Mesodermal cell (in vitro differentiated cells): ENCODE measurements around the gene ROR2.

ENCODE experiments used
- H3K27ac ChIP-seq: 2 replicates; pipeline ENCODE4 v1.7.0; 2013; ENCODE audit warnings: mild to moderate bottlenecking, low read depth, low read length, moderate library complexity; ENCODE audit not compliant: severe bottlenecking
- H3K36me3 ChIP-seq: 2 replicates; pipeline ENCODE4 v1.7.1; 2013; ENCODE audit warnings: mild to moderate bottlenecking, low read length, moderate library complexity; ENCODE audit not compliant: control insufficient read depth, insufficient read depth
- H3K4me1 ChIP-seq: one replicate; pipeline ENCODE4 v1.7.1; 2013; ENCODE audit warnings: mild to moderate bottlenecking, low read length; ENCODE audit not compliant: insufficient read depth, control insufficient read depth, poor library complexity, severe bottlenecking
- H3K4me3 ChIP-seq: 2 replicates; pipeline ENCODE4 v1.7.0; 2013; ENCODE audit warnings: low read length, control low read depth, mild to moderate bottlenecking; ENCODE audit not compliant: insufficient read depth, poor library complexity, severe bottlenecking; ENCODE audit errors: extremely low read depth
- H3K9me3 ChIP-seq: 2 replicates; pipeline ENCODE4 v1.7.1; 2013; ENCODE audit warnings: mild to moderate bottlenecking, low read length, moderate library complexity; ENCODE audit not compliant: control insufficient read depth
- WGBS, 2 experiments: methylation state at CpG; one replicate each; pipeline ENCODE4 v1.1.5; 2013; ENCODE audit warnings: missing lambda C conversion rate in 2 of 2; ENCODE audit not compliant: insufficient coverage in 2 of 2; 5-methylcytosine and 5-hydroxymethylcytosine counted together

ROR2 gene

GRCh38 chr9:91972076-91972626, 22.1 kb upstream of the ROR2 start:
- Histone ChIP-seq H3K36me3 (no peaks in the 10 kb centered on the region), H3K4me1 (peaks cover 4% of the 10 kb centered on the region), H3K4me3 (no peak overlapping the region), H3K27ac (peak overlapping the region; percentile 36), H3K9me3 (no peaks in the 10 kb centered on the region)
- 90% methylated on average over 3 of the region's 4 CpGs; no CpG with 5 or more reads in 1 of the 2 experiments for WGBS, 2 experiments

GRCh38 chr9:91967259-91967658, 17.2 kb upstream of the ROR2 start:
- Histone ChIP-seq H3K9me3 (peaks cover 12% of the 10 kb centered on the region), H3K27ac (no peak overlapping the region), H3K4me1 (no peaks in the 10 kb centered on the region), H3K4me3 (no peak overlapping the region), H3K36me3 (no peaks in the 10 kb centered on the region)
- WGBS, 2 experiments = no CpG with 5 or more reads among the region's 3 CpGs

- 94 to 100% methylated on average over 2 of the region's 2 CpGs for WGBS, 2 experiments
- peaks cover 12% of the 10 kb centered on the region for H3K9me3 ChIP-seq
- no peak overlapping the region for H3K4me3 ChIP-seq
- no peak overlapping the region for H3K27ac ChIP-seq
- H3K36me3 ChIP-seq = no peaks in the 10 kb centered on the region
- no peaks in the 10 kb centered on the region for H3K4me1 ChIP-seq
These were observed 16.5 kb upstream of the ROR2 start for GRCh38 chr9:91966503-91966902.

GRCh38 chr9:91963711-91964240, 13.7 kb upstream of the ROR2 start:
- no peaks in the 10 kb centered on the region for H3K4me1 ChIP-seq
- no peak overlapping the region for H3K4me3 ChIP-seq
- H3K27ac ChIP-seq = no peak overlapping the region
- no peaks in the 10 kb centered on the region for H3K36me3 ChIP-seq
- H3K9me3 ChIP-seq = peaks cover 12% of the 10 kb centered on the region
- 54 to 66% methylated on average over 2 of the region's 2 CpGs for WGBS, 2 experiments

GRCh38 chr9:91960367-91960766, 10.3 kb upstream of the ROR2 start:
- Histone ChIP-seq H3K36me3 (no peaks in the 10 kb centered on the region), H3K4me3 (no peak overlapping the region)
- no CpG with 5 or more reads among the region's 1 CpG for WGBS, 2 experiments

GRCh38 chr9:91958174-91958573, 8.1 kb upstream of the ROR2 start:
- Histone ChIP-seq H3K4me3 (no peak overlapping the region), H3K36me3 (no peaks in the 10 kb centered on the region), H3K4me1 (no peaks in the 10 kb centered on the region), H3K27ac (no peak overlapping the region), H3K9me3 (peaks cover 2% of the 10 kb centered on the region)
- 85 to 94% methylated on average over 2 to 4 of the region's 5 CpGs for WGBS, 2 experiments

More at GRCh38 chr9:91960367-91960766, 10.3 kb upstream of the ROR2 start:
- peaks cover 12% of the 10 kb centered on the region for H3K9me3 ChIP-seq
- no peaks in the 10 kb centered on the region for H3K4me1 ChIP-seq
- no peak overlapping the region for H3K27ac ChIP-seq

GRCh38 chr9:91954841-91955471, 4.9 kb upstream of the ROR2 start:
- Histone ChIP-seq H3K4me1 (peaks cover 7% of the 10 kb centered on the region), H3K36me3 (no peaks in the 10 kb centered on the region), H3K4me3 (no peak overlapping the region), H3K9me3 (no peaks in the 10 kb centered on the region), H3K27ac (no peak overlapping the region)
- WGBS, 2 experiments = 15 to 22% methylated on average over 4 to 5 of the region's 6 CpGs

GRCh38 chr9:91953718-91954117, 3.7 kb upstream of the ROR2 start:
- 90% methylated on average over 3 to 4 of the region's 6 CpGs for WGBS, 2 experiments
- Histone ChIP-seq H3K27ac (no peak overlapping the region), H3K4me3 (no peak overlapping the region), H3K36me3 (no peaks in the 10 kb centered on the region), H3K9me3 (no peaks in the 10 kb centered on the region), H3K4me1 (peaks cover 7% of the 10 kb centered on the region)

GRCh38 chr9:91951944-91952520, 2.0 kb upstream of the ROR2 start:
- Histone ChIP-seq H3K4me3 (no peak overlapping the region), H3K36me3 (no peaks in the 10 kb centered on the region), H3K4me1 (peaks cover 7% of the 10 kb centered on the region), H3K27ac (no peak overlapping the region), H3K9me3 (no peaks in the 10 kb centered on the region)
- WGBS, 2 experiments = 95 to 96% methylated on average over 6 of the region's 6 CpGs

- peak overlapping the region; percentile 57 for H3K4me3 ChIP-seq
- no peaks in the 10 kb centered on the region for H3K9me3 ChIP-seq
- 0% methylated on average over 41 to 58 of the region's 61 CpGs for WGBS, 2 experiments
- peaks cover 28% of the 10 kb centered on the region for H3K4me1 ChIP-seq
- H3K27ac ChIP-seq = no peak overlapping the region
- no peaks in the 10 kb centered on the region for H3K36me3 ChIP-seq
These were observed 559 bp downstream of the ROR2 start for GRCh38 chr9:91949392-91949945.
